Renal cortical epithelial cell (primary cell): Measurements from ENCODE around the gene CYFIP2. TPM values are rescaled to one million over a fixed set of nuclear protein-coding genes. Genes with fewer than 3 reads are reported as not detected.
A peak's percentile ranks its signal among the peaks of the same experiment; 100 is the strongest.

Experiments used
- DNase-seq: peaks from one replicate; pipeline ENCODE4 v3.0.0-alpha.2; 2011; ENCODE audit warnings: low read depth
- total RNA-seq: library from RNA; depleted of rRNA; stranded (reverse); fragments of >200 nt; gene quantifications from 2 replicates; pipeline ENCODE4 v1.2.3, GENCODE V29; 2014

Gene CYFIP2
- total RNA-seq, 1 donor from 2014 or later = 57.9 TPM

GRCh38 chr5:157324237-157324636 lies 58.3 kb downstream of the CYFIP2 start:
- DNase-seq = no peak

DNA sequence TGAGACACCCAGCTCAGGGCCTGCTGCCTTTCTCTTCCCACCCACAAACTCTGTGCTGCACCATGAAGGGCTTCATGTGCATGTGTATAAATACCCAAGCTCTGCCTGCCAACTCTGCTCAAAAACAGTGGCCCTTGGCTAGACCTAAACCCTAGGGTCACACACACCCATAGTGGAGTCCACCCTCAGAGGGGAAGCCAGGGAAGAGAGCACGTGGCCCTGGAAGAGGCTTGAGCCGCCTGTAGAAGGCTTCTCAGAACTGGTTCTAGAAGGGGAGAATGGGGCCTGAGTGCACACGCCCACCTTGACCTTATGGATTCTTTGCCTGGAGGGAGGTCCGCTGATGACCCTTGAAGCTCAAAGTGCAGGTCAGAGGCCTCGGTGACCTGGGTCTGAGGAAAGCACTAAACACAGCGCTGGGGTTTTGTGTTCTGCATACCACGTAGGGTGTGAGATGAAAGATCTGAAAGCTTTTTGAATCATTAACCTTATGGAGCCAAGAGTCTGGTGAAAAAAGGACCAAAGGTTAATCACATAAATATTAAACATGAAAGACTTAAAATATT lies 60.6 kb downstream of the CYFIP2 start:
- no peak for DNase-seq

GRCh38 chr5:157327771-157328170 lies 61.8 kb downstream of the CYFIP2 start:
- no peak for DNase-seq

DNA sequence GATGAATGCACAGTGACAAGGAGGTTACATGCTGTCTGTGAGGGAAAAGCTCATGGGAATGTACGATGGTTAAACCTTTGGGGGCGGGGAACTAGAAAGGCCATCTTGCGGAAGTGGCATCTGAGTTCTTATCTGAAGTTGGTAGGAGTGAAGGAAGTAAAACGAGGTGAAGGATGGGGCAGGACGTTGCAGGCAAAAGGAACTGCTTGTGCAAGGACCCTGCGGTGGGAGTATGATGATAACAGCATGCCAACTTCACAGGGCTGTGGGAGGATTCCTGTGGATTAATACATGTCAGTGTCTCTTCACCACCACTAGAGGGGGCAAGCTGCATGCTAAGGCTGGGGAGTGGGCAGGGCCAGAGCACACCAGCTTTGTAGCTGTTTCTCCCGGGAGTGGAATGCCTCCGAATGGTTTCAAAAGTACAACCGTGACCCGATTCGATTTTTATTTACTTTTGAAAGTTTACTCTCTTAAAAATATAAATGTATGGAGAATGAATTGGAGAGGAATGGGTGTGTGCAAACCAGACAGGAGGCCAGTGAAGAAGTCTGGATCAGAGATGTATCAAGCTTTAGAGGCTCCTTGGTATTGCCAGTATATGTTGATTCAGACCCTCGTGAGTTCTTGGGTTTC lies 62.5 kb downstream of the CYFIP2 start:
- peak; percentile 71 for DNase-seq

DNA sequence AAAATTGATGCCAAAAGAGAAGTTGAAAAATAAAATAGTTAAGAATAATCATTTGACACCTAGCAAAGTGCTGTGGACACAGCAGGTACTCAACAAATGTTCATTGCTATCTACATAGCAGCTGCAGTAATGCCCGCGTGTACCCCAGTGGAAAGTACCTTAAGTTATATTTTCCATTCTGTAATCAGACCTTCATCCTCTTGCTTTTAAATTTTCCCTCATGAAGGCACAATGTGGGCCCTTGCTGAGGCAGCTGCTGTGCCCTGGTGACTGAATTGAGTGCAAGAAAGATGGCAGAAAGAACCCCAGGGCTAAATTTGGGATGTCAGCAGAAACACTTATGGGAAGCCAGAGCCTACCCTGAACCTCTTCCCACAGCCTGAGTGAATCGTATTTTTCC lies 65.9 kb downstream of the CYFIP2 start:
- DNase-seq = no peak

DNA sequence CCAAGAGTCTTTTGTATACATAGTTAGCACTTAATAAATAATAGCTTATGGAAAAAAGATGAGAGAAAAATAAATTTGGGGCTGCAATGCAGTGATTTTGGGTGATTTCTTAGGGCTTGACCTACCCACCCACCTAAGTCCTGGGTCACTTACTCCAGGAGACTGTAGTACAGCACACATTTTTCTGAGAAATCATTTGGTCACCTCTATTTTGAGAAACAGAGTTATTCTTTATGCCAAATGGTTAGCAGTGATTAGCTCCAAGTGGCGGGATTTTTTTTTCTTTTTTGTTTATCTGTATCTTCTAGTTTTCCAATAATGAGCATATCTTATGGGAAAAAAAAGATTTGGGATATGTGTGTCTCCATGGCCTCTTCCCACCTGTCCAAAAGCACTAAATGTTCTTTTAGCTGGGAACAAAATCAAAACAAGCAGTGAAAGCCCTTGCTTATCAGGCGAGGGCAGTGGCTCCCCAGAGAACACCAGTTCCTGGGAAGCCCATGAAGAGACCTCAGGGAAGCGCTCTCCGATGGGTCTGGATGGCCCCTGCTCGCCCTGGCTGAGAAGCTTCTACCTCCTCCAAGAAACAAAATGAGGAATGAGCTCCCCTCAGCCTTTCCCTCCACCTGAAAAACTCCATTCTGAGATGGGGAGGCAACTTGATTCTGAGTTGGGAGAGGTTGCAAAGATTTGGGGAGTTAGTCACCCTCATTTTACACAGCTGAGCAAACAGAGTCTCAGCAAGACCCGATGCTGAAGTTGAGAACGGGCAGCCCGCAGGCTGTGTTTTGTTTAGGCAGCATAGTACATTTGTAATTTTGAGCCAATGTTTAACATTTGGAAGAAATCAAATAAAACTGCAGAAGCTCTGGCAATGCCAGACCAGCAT lies 69.9 kb downstream of the CYFIP2 start:
- DNase-seq = no peak

- DNase-seq = no peak
Observed at GRCh38 chr5:157336423-157336744, 70.5 kb downstream of the CYFIP2 start.

DNA sequence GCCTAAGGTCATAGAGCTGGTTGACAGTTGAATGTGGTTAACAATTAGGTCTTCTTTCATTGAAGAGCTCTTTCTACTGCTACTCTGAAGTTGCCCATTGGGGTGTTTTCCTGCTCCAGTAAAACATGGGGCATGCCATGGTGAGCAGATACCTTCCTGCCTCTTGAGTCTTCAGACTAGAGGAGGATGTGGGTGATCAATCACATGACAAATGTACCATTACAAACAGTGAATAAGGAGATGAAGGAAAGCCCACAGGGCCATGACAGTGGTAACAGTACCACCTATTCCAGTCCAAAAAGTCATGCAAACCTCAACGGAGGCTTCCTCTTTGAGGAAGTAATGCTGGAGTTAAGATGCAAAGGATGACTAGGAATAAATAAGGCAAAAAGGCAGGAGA lies 73.5 kb downstream of the CYFIP2 start:
- DNase-seq = no peak

- no peak for DNase-seq
Observed at GRCh38 chr5:157342822-157343402, 77.0 kb downstream of the CYFIP2 start.

DNA sequence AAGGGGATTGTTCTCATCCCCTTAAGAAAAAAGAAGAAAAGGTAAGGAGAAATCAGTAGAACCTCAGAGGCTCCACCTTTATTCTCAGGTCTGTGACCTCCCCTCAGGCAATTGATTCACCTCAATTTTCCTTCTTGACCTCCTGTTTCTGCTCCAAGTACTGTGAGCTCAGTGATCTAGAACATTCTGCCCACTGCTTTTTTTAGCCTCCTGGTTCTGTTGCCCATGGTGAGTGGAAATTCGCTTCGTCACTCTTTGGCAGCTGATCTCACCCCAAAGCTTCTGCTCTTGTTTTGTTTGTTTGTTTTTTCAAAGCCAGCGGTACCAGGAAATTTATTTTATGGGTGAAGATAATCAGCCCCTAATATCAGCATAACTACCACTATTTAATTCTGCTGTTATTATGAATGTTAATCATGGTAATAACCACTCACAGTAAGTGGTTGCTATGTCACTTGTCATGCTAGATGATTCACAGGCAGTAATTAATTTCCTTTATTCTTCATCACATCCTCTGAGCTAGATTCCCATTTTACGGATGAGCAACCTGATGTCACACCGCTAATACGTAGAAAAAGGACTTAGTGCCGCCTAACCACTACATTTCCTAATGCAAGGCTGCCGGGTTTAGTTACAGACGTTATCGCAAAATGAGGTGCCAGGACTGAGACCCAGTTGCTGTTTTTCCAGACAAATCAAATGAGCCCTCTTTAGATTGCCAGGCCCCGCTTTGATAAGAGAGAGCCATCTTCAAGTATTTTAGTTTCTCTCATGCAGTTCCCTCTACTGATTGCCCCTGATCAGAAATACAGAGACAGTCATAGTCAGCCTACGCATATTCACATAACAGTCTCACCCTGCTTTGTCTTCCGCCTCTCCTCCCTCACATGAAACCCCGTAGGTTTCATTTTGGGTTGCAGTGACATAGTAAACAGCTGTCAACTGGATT lies 78.2 kb downstream of the CYFIP2 start:
- DNase-seq = peak; percentile 94

DNA sequence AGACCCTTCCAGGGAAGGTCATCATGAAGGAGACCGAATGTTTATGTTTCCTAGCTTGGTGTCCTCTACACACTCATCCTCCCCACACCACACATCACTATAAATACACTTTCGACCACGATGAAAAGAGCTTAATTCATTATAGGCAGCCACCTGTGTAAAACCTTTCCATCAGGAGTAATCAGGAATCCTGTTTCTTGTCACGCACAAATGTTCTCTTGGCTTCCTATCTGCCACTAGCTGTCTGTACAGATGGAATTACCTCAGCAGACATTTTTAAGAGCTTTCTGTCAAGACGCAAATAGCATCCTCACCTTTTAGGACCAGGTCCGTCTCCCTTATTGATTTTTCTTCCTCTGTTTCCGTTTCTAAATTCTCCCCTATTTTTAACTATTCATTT lies 79.1 kb downstream of the CYFIP2 start:
- no peak for DNase-seq

DNA sequence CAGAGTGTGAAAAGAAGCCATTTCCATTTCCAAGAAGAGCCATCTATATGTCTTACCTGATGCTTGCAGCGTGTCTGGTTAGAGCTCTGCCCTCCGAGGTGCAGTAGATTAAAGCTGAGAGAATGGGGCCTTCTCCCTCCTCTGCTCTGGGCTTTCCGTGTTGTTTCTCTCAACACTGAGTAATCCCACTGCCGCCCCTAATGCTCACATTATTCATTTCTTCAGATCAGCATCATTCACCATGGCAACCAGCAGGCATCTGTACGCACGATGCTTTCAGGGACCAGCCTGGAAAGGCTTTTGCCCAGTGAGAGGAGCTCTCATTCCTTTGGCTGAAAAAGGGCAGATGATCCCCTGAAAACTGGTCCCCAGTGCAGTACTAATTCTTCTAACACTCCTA lies 79.6 kb downstream of the CYFIP2 start:
- no peak for DNase-seq

GRCh38 chr5:157347301-157348048 lies 81.6 kb downstream of the CYFIP2 start:
- DNase-seq = no peak

DNA sequence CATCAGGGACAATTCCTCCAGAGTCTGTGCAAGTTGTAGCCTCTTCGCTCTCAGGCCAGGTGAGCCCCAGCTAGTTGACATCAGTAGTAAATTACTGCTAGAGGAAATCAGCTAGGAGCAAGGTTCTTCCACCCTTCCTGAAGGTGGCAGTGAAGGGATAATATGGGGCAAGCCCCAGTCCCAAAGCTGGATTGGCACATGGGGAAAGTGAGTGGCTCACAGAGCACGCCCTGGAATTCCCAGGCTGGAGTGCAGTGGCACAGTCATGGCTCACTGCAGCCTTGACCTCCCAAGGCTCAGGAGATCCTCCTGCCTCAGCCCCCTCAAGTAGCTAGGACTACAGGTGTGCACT lies 82.1 kb downstream of the CYFIP2 start:
- peak; percentile 20 for DNase-seq

- peak; percentile 14 for DNase-seq
Observed at GRCh38 chr5:157350939-157351801, 85.2 kb downstream of the CYFIP2 start.

- DNase-seq = no peak
Observed at GRCh38 chr5:157351802-157352092, 85.8 kb downstream of the CYFIP2 start.

- DNase-seq = no peak
Observed at GRCh38 chr5:157352756-157353340, 86.9 kb downstream of the CYFIP2 start.

- DNase-seq = no peak
Observed at GRCh38 chr5:157354800-157355199, 88.9 kb downstream of the CYFIP2 start.

GRCh38 chr5:157356576-157356975 lies 90.7 kb downstream of the CYFIP2 start:
- DNase-seq = no peak

GRCh38 chr5:157357823-157358222 lies 91.9 kb downstream of the CYFIP2 start:
- DNase-seq = no peak
